ENCODE measurements around the gene C17orf114.

C17orf114 gene

DNA sequence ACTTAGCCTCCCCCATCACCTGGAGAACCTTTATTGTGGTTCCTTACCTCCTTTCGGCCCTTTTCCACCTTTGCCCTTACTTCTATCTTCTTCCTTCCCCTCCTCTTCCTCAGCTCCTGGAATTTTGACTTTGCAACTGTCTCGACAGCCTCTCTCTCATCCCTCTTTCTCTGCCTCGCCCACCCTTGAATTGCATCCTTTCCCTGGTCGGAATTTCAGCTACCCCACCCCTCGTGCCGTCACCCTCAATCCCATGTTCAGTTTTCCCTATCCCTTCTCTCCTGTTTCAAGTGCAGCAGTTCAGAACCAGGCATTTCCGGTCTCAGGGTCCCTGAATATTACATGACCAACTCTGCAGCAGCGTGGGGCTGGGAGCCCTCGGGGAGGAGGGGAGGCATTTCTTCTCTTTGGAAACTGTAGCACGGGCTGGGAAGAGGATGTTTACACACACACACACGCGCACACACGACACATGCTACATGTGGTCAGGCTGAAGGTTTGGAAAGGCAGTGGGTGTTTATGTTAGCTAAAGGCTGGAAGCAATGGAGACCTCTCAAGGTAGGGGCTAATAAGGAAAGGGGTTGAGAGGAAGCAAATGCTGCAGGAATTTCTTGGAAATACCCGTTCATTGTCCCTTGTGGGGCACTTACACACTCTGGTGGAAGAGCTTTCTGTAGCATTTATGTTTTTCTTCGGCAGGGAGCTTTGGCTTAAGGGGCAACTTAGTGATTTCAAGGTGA, 32.0 kb upstream of the C17orf114 start (continued):
- TF ChIP-seq HDAC2 (CRISPR knock-in tag; IDR thresholded peaks at IDR 0.05) (peak; percentile 16; the same call in 1 of the 2 replicates), ZNF546 (CRISPR knock-in tag; conservative IDR thresholded peaks at IDR 0.05) (0 out of 2 replicates have a peak, but pooled peaks have one; percentile 1), PAWR (CRISPR knock-in tag; IDR thresholded peaks at IDR 0.05; ENCODE audit: borderline replicate concordance) (no peak), KMT2B (CRISPR knock-in tag; IDR thresholded peaks at IDR 0.05) (0 out of 2 replicates have a peak, but pooled peaks have one; percentile 22), MXI1 (IDR thresholded peaks at IDR 0.05; ENCODE audit: borderline replicate concordance, low read depth, low read length) (0 out of 3 replicates have a peak, but pooled peaks have one; percentile 33), ZNF616 (CRISPR knock-in tag; IDR thresholded peaks at IDR 0.05; ENCODE audit: low read depth) (0 out of 2 replicates have a peak, but pooled peaks have one; percentile 10), ARNTL (CRISPR knock-in tag; IDR thresholded peaks at IDR 0.05) (peak; percentile 37; the same call in 1 of the 2 replicates), SUZ12 (IDR thresholded peaks at IDR 0.05; ENCODE audit: low read depth, low read length) (no peak), ZNF44 (CRISPR knock-in tag; IDR thresholded peaks at IDR 0.05) (no peak), ZNF34 (CRISPR knock-in tag; IDR thresholded peaks at IDR 0.05; ENCODE audit: borderline replicate concordance) (0 out of 2 replicates have a peak, but pooled peaks have one; percentile 32)

DNA sequence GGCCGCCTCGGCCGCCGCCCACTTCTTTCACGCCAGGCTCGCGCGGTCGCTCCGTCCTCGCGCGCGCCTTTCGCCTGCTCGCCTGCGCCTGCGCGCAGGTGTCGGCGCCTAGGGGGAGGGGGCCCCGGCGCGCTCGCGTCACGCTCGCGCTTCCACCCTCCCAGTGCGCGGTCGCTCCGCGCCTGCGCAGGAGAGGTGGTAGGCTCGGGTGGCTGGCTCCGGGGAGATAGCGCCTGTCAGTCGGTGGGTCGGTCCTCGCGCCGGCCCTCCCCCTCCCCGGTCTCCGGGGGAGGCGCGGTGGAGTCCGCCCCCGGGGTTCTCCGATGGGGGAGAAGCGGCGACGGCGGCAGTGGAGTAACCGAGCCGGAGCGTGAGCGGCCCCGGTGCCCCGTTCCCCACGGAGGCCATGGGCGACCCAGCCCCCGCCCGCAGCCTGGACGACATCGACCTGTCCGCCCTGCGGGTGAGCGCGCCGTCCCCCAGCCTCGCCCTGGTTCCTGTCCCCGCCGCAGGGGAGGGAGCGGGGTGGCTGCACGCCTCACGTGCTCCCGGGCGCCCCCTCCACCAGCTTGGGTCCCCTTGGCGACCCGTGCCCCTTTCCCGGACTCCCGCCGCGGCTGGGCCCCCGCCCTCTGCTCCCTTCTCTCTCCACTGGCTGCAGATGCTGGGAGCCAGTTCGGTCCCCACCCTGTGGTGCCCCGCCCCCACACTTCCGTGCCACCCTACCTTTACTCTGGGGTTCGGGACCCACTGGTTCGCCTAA, 31.2 kb upstream of the C17orf114 start, which contains the start of gene MINK1:
TSS of gene MINK1 (plus strand) at position 163 of the 763 bp plus-strand sequence. CDS start at position 407, 244 bp downstream.
- intact Hi-C loops (cut with micrococcal nuclease; ENCODE audit: unreplicated experiment) = loop anchor here (10.0 kb wide), 1 partner anchor 51 kb away; no protein-coding TSS in a partner anchor
- 2% methylated on average over 18 of the region's 91 CpGs for WGBS (ENCODE audit: low lambda C conversion rate)
- ATAC-seq = peak; percentile 78
- H3K9ac ChIP-seq (ENCODE audit: insufficient read depth, low read depth, low read length) = peak within 1 kb of the TSS; percentile 78
- ChIA-PET CTCF (ENCODE audit: low intra/inter-chr PET ratio, low total read pairs) (no interaction called here), POLR2A (interaction anchor here (0.6 to 3.8 kb wide), 12 partner anchors 14 to 125 kb away, joined by 3 to 31 read pairs (median 4); partner anchors contain the start of genes ARRB2, CXCL16, GLTPD2 and PLD2)
- H3K4me2 ChIP-seq (ENCODE audit: low read depth, low read length) = peak within 1 kb of the TSS; percentile 97
- H3K79me2 ChIP-seq (ENCODE audit: insufficient read depth, low read length) = peaks cover 46% of the 10 kb centered on the region
- H3K4me1 ChIP-seq (ENCODE audit: insufficient read depth, low read length) = peaks cover 41% of the 10 kb centered on the region
- H3K27ac ChIP-seq (ENCODE audit: extremely low read length, insufficient read depth, low read length) = peak within 1 kb of the TSS; percentile 75
- in situ Hi-C loops (cut with HindIII; ENCODE audit: extremely low pct_ligation_motif_present, low pct_unique_long_range_greater_than_20kb) = no loop called here
- peak within 1 kb of the TSS; percentile 67 to 97 (median 85) for H3K4me3 ChIP-seq (replicated peaks in 1 of 3; ENCODE audit: insufficient read depth in 1 of 3, low read depth in 2 of 3, low read length in 3 of 3)
- no peak within 1 kb of the TSS for H2AFZ ChIP-seq (ENCODE audit: low read length)
- H3K9me3 ChIP-seq (ENCODE audit: low read length) = no peaks in the 10 kb centered on the region
- H4K20me1 ChIP-seq (ENCODE audit: insufficient read depth, low read length) = peaks cover 15% of the 10 kb centered on the region; the same call in 1 of the 2 replicates
- BruUV-seq (replicated peaks) = no TSS peak
- H3K27me3 ChIP-seq (ENCODE audit: control insufficient read depth in 1 of 2, insufficient read depth in 2 of 2, low read length in 2 of 2) = no peaks in the 10 kb centered on the region
- H3K36me3 ChIP-seq (replicated peaks in 1 of 2; ENCODE audit: control insufficient read depth in 1 of 2, insufficient read depth in 2 of 2, low read length in 2 of 2) = peaks cover 2 to 6% of the 10 kb centered on the region in 2 experiments; a peak in 2 of 5 replicates
- DNase-seq (ENCODE audit: low spot score) = peak; percentile 84
- no peak for FAIRE-seq
- TF ChIP-seq ZNF20 (CRISPR knock-in tag; IDR thresholded peaks at IDR 0.05) = 0 out of 2 replicates have a peak, but pooled peaks have one; percentile 29
- TF ChIP-seq POLR2A (IDR thresholded peaks at IDR 0.05; ENCODE audit: insufficient read depth in 1 of 2, low read depth in 2 of 2, low read length in 2 of 2) = peak in 1 of 2 experiments; percentile 78; a peak in 3 of 4 replicates
- no peak for TF ChIP-seq CHD4 (IDR thresholded peaks at IDR 0.05; ENCODE audit: borderline replicate concordance, low read length)
- TF ChIP-seq HNRNPK (IDR thresholded peaks at IDR 0.05; ENCODE audit: low read depth, low read length, poor library complexity, severe bottlenecking) = peak; percentile 51
- TF ChIP-seq, protein P1, sequence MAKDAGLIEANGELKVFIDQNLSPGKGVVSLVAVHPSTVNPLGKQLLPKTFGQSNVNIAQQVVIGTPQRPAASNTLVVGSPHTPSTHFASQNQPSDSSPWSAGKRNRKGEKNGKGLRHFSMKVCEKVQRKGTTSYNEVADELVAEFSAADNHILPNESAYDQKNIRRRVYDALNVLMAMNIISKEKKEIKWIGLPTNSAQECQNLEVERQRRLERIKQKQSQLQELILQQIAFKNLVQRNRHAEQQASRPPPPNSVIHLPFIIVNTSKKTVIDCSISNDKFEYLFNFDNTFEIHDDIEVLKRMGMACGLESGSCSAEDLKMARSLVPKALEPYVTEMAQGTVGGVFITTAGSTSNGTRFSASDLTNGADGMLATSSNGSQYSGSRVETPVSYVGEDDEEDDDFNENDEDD (CRISPR knock-in tag; IDR thresholded peaks at IDR 0.05; ENCODE audit: borderline replicate concordance) = peak; percentile 79; the same call in 1 of the 2 replicates
- TF ChIP-seq, protein P2, sequence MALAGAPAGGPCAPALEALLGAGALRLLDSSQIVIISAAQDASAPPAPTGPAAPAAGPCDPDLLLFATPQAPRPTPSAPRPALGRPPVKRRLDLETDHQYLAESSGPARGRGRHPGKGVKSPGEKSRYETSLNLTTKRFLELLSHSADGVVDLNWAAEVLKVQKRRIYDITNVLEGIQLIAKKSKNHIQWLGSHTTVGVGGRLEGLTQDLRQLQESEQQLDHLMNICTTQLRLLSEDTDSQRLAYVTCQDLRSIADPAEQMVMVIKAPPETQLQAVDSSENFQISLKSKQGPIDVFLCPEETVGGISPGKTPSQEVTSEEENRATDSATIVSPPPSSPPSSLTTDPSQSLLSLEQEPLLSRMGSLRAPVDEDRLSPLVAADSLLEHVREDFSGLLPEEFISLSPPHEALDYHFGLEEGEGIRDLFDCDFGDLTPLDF (CRISPR knock-in tag; IDR thresholded peaks at IDR 0.05) = peak; percentile 55; the same call in 1 of the 2 replicates
- TF ChIP-seq, protein P3, sequence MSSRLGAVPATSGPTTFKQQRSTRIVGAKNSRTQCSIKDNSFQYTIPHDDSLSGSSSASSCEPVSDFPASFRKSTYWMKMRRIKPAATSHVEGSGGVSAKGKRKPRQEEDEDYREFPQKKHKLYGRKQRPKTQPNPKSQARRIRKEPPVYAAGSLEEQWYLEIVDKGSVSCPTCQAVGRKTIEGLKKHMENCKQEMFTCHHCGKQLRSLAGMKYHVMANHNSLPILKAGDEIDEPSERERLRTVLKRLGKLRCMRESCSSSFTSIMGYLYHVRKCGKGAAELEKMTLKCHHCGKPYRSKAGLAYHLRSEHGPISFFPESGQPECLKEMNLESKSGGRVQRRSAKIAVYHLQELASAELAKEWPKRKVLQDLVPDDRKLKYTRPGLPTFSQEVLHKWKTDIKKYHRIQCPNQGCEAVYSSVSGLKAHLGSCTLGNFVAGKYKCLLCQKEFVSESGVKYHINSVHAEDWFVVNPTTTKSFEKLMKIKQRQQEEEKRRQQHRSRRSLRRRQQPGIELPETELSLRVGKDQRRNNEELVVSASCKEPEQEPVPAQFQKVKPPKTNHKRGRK (CRISPR knock-in tag; IDR thresholded peaks at IDR 0.05) = no peak
